Lower leg skin (tissue), 4 donors: ENCODE data around the gene TFF2. TPM values are rescaled to one million over a fixed set of nuclear protein-coding genes. Genes with fewer than 3 reads are reported as not detected.

Source experiments
- DNase-seq, 2 donors: peaks; one replicate each; pipeline ENCODE4 v3.0.0-alpha.2; 2019; ENCODE audit warnings: low spot score in 2 of 2
- H3K4me3 ChIP-seq: fragments of 200-600 bp; sonication (generic); 2 replicates; pipeline ENCODE4 v1.5.1; 2017; ENCODE audit warnings: mild to moderate bottlenecking, low read depth; ENCODE audit not compliant: poor library complexity, severe bottlenecking
- CTCF ChIP-seq, 3 donors: fragments of 450-650 bp; IDR thresholded peaks; one replicate each; pipeline ENCODE4 v1.5.1; 2016; ENCODE audit warnings: antibody characterized with exemption in 3 of 3, mild to moderate bottlenecking in 3 of 3, moderate library complexity in 2 of 3
- POLR2A ChIP-seq, 2 donors: fragments of 450-650 bp; IDR thresholded peaks; one replicate each; pipeline ENCODE4 v1.6.1; 2016 to 2017; ENCODE audit warnings: antibody characterized with exemption in 2 of 2, mild to moderate bottlenecking in 1 of 2, moderate library complexity in 1 of 2
- WGBS, 2 donors: methylation state at CpG; one replicate each; pipeline ENCODE4 v1.1.5; 2018; 5-methylcytosine and 5-hydroxymethylcytosine counted together
- intact Hi-C: fragments of 100-400 bp; cut with DNase I; formaldehyde crosslinking; loops from one replicate; pipeline ENCODE4 v1.15.0; 2023; ENCODE audit warnings: low total_unique reads
- total RNA-seq, 4 donors: library from RNA; depleted of rRNA; stranded (reverse); fragments of >200 nt; gene quantifications; one replicate each; pipeline ENCODE4 v1.1.0, GENCODE V29; 2016

The TFF2 gene
- total RNA-seq, 4 donors from 2014 or later: not detected

DNA sequence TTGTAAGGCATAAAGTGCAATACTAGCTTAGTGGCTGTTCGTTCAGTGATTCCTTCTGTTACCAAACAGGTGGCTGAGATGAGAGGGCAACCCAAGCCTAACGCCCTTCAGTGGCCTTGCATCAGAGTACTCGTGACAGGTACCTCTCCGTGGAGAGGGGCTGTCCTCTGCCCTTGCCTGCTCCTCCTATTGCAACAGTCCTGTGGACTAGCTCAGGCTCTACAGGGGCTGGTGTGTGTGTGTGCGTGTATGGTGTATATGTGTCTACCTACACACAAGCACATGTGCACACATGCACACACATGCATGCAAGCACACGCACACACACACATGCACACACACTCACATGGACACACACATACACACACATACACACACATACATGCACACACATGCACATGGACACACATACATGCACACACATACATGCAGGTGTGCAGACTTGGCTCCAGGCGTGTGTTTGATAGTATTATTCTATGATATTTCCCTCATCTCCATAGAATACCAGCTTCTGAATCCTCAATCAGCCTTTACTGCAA is 50.7 kb downstream of the TFF2 start:
- no peak for DNase-seq
- WGBS, 2 donors: 88 to 91% methylated on average over 7 of the region's 7 CpGs
- TF ChIP-seq CTCF (IDR thresholded peaks at IDR 0.05) (no peak), POLR2A (IDR thresholded peaks at IDR 0.05) (no peak)
- H3K4me3 ChIP-seq: no peak overlapping the region
- intact Hi-C loops: no loop called here

DNA sequence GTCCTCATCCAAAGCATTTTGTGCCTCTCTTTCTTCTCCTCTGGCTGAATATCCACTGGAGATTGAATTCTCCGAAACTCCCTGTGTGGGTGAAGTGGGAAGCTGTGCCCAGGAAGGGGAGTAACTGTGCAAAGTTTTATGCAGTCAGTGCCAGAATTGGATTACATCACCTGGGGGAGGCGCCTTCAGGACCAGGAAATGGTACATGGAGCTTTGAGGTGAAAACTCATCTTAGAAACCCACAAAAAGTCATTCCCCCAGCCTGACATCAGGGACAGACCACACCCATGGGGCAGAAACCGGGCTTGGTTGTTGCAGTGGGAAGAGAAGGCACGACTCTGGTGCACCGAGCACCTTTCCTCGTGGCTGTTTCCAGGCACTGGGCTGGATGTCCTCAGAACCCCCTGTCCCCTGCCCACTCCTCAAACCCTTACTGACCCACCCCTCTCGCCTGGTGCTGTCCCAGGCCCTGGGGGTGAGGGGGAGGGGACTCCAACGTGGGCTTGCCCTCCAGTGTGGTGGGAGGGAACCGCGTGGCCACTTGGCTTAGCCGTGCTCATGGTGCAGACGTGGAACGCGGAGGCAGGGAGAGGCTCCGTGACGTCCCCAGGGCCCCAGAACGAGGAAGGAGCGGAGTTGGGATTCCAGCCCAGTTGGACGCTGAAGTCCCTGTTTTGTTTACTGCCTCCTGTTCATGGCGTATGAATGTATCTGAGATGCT is 51.3 kb downstream of the TFF2 start:
- intact Hi-C loops: no loop called here
- no peak overlapping the region for H3K4me3 ChIP-seq
- DNase-seq: no peak
- 62 to 68% methylated on average over 20 of the region's 20 CpGs for WGBS, 2 donors
- no peak for TF ChIP-seq POLR2A (IDR thresholded peaks at IDR 0.05)
- TF ChIP-seq CTCF (IDR thresholded peaks at IDR 0.05): no peak

DNA sequence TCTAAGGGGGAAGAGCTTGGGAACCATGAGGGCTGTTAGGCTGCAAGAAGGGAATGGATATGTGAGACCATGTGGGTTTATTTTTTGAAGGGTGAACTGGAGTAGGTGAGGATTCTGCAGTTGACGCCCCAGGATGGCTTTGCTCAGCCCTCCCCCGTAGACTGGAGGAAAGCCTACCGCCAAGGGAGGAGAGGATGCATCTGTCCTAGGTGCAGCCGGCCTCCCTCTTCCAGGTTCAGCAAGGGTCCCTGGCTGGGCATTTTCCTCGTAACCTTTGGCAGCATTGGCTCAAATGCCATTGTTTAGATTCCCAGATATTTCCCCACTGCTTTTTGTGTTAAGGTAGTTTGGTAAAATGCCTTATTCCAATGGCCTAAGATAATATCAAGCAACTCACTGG is 52.1 kb downstream of the TFF2 start:
- no peak for DNase-seq
- WGBS, 2 donors: 78 to 95% methylated on average over 5 of the region's 5 CpGs
- intact Hi-C loops: no loop called here
- TF ChIP-seq POLR2A (IDR thresholded peaks at IDR 0.05): no peak
- H3K4me3 ChIP-seq: no peak overlapping the region

DNA sequence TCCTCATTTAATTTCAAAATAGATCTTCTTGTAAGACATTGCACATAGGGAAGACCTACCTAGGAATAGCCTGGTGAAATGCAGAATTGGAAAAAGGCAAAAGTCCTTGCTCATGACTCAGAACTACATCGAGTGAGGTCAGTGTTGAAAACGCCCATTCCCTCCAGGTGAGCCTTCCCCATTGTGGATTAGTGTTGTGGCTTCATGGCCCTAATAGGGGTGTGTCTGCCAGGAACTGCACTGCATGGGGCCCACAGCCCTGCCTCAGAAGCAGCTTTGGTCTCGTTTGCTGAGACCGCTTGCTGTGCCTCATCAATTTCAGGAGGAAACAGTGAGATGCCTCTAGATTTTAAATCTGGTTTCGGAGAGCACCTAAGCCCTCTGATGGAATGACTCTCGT is 52.6 kb downstream of the TFF2 start:
- H3K4me3 ChIP-seq: no peak overlapping the region
- intact Hi-C loops: no loop called here
- no peak for DNase-seq
- TF ChIP-seq POLR2A (IDR thresholded peaks at IDR 0.05) (no peak), CTCF (IDR thresholded peaks at IDR 0.05) (no peak)
- WGBS, 2 donors: 70 to 72% methylated on average over 6 of the region's 6 CpGs

DNA sequence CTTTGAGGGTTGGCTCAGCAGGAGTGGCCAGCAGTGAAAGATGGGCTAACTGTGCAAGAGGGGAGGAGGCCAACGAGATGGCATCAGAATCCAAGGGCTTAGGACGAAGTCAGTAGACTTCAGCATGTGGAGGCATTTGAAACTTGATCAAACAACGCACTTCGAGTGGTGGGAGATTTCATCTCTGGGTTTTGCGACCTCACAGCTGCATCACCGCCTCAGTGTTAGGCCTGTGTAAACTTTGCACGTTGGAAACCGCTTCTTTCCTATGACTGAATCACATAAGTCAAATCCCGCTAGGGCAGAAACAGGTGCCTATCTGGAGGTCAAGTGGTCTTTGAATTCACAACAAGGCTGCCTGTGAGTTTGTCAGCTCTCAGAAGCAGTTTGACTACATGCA is 53.4 kb downstream of the TFF2 start:
- no peak overlapping the region for H3K4me3 ChIP-seq
- WGBS, 2 donors: 84 to 89% methylated on average over 9 of the region's 9 CpGs
- TF ChIP-seq POLR2A (IDR thresholded peaks at IDR 0.05) (no peak), CTCF (IDR thresholded peaks at IDR 0.05) (no peak)
- no peak for DNase-seq
- intact Hi-C loops: no loop called here

GRCh38 chr21:42296501-42296900 is 54.3 kb downstream of the TFF2 start:
- intact Hi-C loops: no loop called here
- H3K4me3 ChIP-seq: no peak overlapping the region
- no peak for DNase-seq
- TF ChIP-seq POLR2A (IDR thresholded peaks at IDR 0.05) (no peak), CTCF (IDR thresholded peaks at IDR 0.05) (no peak)
- 66 to 71% methylated on average over 7 of the region's 7 CpGs for WGBS, 2 donors

Other genes starting within 250 kb of the TFF2 start
- 10 to 100 TPM; 49.4 to 80.2 (median 52.7) TPM for gene ABCG1, start 131.9 kb downstream of the TFF2 start, total RNA-seq
- gene TFF3, start 35.6 kb downstream of the TFF2 start, total RNA-seq: 10 to 100 TPM in 1 of 4 donors, 1 to 10 TPM in 3; 3.6 to 16.8 (median 8.7) TPM
- gene TFF1, start 15.5 kb upstream of the TFF2 start, total RNA-seq: not detected
- gene TMPRSS3, start 45.1 kb upstream of the TFF2 start, total RNA-seq: under 1 TPM; 0.19 to 0.78 (median 0.36) TPM
- under 1 TPM in 1 of 4 donors, not detected in 3; 0.23 TPM for gene UBASH3A, start 52.9 kb upstream of the TFF2 start, total RNA-seq
- gene RSPH1, start 145.2 kb upstream of the TFF2 start, total RNA-seq: 1 to 10 TPM in 3 of 4 donors, under 1 TPM in 1; 0.34 to 3.7 (median 2.1) TPM
- gene SLC37A1, start 162.9 kb upstream of the TFF2 start, total RNA-seq: 10 to 100 TPM in 3 of 4 donors, 1 to 10 TPM in 1; 7.4 to 19.2 (median 16.9) TPM